ENCODE results near the gene MAGEB10.

- no peak for TF ChIP-seq ZBTB8A (tag by site-specific recombination; IDR thresholded peaks at IDR 0.05)
- TF ChIP-seq, protein P1, sequence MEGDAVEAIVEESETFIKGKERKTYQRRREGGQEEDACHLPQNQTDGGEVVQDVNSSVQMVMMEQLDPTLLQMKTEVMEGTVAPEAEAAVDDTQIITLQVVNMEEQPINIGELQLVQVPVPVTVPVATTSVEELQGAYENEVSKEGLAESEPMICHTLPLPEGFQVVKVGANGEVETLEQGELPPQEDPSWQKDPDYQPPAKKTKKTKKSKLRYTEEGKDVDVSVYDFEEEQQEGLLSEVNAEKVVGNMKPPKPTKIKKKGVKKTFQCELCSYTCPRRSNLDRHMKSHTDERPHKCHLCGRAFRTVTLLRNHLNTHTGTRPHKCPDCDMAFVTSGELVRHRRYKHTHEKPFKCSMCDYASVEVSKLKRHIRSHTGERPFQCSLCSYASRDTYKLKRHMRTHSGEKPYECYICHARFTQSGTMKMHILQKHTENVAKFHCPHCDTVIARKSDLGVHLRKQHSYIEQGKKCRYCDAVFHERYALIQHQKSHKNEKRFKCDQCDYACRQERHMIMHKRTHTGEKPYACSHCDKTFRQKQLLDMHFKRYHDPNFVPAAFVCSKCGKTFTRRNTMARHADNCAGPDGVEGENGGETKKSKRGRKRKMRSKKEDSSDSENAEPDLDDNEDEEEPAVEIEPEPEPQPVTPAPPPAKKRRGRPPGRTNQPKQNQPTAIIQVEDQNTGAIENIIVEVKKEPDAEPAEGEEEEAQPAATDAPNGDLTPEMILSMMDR (tag by site-specific recombination; IDR thresholded peaks at IDR 0.05), result no peak
- TF ChIP-seq ZNF24 (tag by site-specific recombination; IDR thresholded peaks at IDR 0.05), result no peak
- TF ChIP-seq TCF7L2 (IDR thresholded peaks at IDR 0.05; ENCODE audit: borderline replicate concordance, low read depth, low read length), result no peak
- TF ChIP-seq ZNF600 (tag by site-specific recombination; IDR thresholded peaks at IDR 0.05), result no peak
- no peak for TF ChIP-seq BCL11B (tag by site-specific recombination; IDR thresholded peaks at IDR 0.05; ENCODE audit: low read depth)
Observed at GRCh38 chrX:27796640-27797257, 11.0 kb upstream of the MAGEB10 start.

Data from HEK293 (cell line).